NCI-H774 (cell line): ENCODE results near the gene FBLN2.

Experiments used
- DNase-seq: peaks from one replicate; lab custom pipeline; 2025; lab: John Stamatoyannopoulos, UW

FBLN2 gene

DNA sequence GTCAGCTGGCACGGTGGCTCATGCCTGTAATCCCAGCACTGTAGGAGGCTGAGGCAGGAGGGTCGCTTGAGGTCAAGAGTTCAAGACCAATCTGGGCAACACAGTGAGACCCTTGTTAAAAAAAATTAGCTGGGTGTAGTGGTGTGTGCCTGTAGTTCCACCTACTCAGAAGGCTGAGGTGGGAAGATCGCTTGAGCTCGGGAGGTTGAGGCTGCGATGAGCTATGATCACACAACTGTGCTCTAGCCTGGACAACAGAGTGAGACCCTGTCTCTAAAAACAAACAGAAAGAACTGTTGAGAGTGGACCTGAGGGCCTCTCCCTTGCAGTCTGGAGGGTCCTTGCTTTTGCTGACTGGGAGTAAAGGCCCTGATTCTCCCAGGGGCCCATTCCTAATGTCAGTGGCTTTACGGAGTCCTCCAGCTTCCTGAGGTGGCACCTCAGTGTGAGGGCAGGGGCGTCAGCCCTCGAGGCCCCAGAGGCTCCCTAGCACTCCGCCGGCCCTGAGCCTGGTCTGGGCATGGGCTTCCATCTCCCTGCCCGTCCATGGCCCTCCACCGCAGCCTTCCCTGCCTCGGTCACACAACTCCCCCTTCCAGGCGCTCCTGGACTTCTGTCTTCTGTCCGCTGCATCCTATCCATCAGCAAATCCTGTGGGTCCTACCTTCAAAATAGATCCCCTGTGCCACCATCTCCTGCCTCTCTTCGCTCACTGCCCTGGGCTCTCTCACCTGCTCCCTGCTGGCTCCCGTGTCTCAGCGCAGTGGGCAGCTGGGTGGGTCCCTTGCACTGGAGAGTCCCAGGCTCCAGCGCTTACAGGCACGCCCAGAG lies 19.0 kb downstream of the FBLN2 start:
- no peak for DNase-seq

GRCh38 chr3:13568515-13569028 lies 19.6 kb downstream of the FBLN2 start:
- DNase-seq: no peak

GRCh38 chr3:13569201-13569600 lies 20.3 kb downstream of the FBLN2 start:
- DNase-seq: no peak

GRCh38 chr3:13569641-13570390 lies 20.9 kb downstream of the FBLN2 start:
- DNase-seq: no peak

DNA sequence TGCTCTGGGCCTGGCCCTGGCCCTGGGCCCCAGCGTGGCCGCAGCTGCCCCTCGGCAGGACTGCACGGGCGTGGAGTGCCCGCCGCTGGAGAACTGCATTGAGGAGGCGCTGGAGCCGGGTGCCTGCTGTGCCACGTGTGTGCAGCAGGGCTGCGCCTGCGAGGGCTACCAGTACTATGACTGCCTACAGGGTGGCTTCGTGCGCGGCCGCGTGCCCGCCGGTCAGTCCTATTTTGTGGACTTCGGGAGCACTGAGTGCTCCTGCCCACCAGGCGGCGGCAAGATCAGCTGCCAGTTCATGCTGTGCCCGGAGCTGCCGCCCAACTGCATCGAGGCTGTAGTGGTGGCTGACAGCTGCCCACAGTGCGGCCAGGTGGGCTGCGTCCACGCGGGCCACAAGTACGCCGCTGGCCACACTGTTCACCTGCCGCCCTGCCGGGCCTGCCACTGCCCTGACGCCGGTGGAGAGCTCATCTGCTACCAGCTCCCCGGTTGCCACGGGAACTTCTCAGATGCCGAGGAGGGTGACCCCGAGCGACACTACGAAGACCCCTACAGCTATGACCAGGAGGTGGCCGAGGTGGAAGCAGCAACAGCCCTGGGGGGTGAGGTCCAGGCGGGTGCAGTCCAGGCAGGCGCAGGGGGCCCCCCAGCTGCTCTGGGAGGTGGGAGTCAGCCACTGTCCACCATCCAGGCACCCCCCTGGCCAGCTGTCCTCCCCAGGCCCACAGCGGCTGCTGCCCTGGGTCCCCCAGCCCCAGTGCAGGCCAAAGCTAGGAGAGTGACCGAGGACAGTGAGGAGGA lies 21.7 kb downstream of the FBLN2 start:
- DNase-seq: no peak

- no peak for DNase-seq
These were observed 22.3 kb downstream of the FBLN2 start for GRCh38 chr3:13571264-13571663.

- DNase-seq: no peak
These were observed 23.2 kb downstream of the FBLN2 start for GRCh38 chr3:13571831-13572750.

GRCh38 chr3:13572926-13573623 lies 24.1 kb downstream of the FBLN2 start:
- no peak for DNase-seq

GRCh38 chr3:13574083-13574797 lies 25.3 kb downstream of the FBLN2 start:
- no peak for DNase-seq

- DNase-seq: no peak
These were observed 26.0 kb downstream of the FBLN2 start for GRCh38 chr3:13574798-13575451.

DNA sequence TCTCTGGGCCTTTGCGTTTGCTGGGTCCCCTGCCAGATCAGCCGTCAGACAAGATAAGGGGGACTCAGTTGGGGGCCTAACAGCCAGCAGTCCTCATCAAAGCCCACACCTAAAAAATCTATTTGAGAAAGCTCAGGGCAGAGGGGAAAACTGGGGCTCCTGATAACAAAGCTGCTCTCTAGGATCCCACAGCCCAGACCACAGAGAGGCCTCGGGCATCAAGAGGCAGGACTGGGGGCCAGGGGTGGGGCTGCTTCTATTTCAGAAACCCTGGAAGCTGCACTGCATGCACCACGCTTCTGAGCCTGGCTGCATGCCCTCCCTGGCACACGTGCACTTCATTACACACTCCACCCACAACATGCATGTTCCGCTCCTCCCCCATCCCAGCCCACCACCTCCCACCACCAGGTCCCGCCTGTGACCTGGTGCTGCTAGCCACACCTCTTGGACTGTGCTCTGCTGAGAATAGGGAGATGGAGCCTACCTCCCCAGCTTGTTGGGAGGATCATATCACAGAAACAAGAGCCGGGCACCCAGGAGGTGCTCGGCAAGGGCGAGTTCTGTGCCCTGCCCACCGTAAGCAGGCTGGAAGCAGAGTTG lies 26.6 kb downstream of the FBLN2 start:
- DNase-seq: no peak

DNA sequence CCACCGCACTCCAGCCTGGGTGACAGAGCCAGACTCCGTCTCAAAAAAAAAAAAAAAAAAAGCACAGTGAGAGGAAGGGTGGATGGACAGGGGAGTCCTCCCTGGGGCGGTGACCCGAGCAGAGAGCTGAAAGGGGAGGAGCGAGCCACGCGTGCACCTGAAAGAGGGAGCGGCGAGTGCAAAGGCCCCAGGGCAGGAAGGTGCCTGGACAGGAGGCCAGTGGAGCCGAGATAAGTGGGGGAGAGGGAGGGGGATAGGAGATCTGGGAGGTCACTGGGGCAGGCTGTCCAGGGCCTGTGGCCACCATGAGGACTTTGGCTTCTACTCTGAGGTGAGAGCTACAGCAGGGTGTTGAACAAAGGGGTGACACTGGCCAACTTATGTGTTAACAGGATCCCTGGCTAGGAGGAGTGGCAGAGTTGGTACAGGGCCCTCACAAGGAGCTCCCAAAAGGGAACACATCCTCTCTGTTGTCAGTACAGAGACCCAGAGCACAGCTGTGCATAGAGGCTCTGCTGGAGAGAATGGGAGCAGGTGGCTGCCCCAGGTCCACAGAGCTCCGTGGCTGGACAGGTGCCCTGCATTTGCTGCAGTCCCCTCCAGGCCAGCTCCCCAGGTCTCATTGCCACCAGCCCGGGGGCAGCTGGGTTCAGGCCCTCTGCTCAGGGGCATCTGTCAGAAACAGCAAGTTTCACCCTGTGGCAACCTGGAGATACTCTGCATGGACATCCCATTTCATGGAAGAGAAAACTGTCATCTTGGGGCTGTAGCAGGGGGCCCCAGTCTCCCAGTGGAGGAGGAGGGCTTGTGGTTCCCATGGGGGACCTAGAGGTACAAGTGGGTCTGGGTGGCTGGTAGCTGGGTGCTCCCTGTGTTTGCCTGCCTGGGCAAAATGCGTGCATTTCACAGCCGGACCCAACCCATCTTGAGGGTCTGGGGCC lies 28.5 kb downstream of the FBLN2 start:
- no peak for DNase-seq

- no peak for DNase-seq
These were observed 29.3 kb downstream of the FBLN2 start for GRCh38 chr3:13578251-13578650.

GRCh38 chr3:13579063-13579462 lies 30.1 kb downstream of the FBLN2 start:
- no peak for DNase-seq

DNA sequence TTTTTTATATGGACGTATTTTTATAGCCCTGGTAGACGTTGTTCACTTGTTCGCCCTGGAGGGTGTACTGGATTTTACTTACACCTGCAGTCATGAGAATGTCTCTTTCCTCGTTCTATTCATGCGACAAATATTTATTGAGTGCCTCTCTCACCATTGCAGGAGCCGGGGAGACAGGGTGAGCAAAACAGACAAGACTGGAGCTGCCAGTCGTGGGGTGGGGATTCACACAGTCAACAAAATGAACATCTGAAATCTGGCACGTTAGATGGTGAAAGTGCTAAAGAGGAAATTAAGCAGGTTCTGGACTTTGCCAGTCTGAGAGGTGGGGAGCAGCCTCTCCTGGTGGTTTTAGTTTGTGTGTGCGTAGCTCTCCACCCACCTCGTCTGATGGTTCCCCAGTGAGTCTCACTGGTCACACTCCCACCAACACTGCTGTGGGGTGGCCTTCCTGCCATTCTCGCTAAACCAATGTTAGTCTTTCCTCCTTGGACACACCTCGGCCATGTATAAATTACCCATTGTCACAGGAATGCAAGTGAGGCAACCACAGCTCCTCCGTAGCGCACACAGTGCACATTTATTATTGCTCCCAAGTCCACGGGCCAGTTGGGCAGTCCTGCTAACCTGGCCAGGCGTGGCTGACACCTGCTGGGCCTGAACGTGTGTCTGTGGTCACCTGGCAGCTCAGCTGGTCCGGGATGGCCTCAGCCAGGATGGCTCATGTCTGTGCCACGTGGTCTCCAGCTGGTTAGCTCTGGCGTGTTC lies 31.5 kb downstream of the FBLN2 start:
- no peak for DNase-seq

DNA sequence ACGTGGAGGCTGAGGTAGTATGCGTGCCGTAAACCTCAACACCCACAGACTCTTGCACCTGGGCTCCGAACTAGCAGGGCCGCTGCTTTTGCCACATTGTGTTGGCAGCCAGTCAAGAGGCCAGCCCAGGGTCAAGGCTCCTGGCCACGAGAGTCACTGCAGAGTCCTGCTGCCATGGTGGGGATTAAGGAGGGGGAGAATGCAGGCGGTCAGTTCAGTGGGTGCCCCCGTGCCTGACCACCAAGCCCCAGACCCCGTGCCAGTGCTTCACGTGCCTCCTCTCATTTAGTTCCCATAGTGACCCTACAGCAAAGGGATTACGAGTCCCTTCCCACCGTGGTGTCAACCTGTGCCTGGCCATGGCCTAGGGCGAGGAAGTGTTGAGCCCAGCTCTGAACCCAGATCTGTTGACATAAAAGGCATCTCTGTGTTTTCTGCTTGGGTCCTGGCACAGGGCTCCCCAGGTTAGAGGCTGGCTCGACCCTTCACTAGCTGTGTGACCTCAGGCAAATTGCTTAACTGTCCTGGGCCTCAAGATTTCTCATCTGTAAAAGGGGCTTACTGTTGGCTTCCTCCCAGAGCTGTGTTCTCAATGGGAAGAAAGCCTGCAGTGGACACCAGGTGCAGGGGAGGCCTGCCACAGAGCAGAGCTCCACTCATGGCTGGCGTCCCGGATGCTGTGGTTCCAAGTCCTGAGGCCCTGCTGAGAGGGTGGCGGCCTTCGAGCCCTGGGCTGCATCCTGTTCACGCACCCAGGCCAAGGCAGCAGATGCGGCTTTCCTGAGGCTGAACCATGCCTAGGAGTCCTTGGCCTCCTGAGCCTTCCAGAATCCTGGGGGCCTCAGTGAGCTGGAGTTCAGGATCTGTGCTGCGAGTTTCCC lies 32.8 kb downstream of the FBLN2 start:
- no peak for DNase-seq
